Stimulated activated CD4-positive, alpha-beta T cell treated with anti-CD3 and anti-CD28 coated beads, Interleukin-4, amount 100 ng/mL, for 1 hour (primary cell): ENCODE measurements around the gene EPS15.
"Not testable (repeated sequence)": the region's sequence is repeated elsewhere in the genome, so short reads cannot be mapped to it uniquely, and the experiment has no call there.

ENCODE experiments used
- DNase-seq: peaks from one replicate; pipeline ENCODE4 v3.0.0-alpha.2; 2020

The EPS15 gene

GRCh38 chr1:51514733-51515132 is 4.3 kb downstream of the EPS15 start:
- DNase-seq = no peak

GRCh38 chr1:51512606-51513005 is 6.5 kb downstream of the EPS15 start:
- DNase-seq = no peak

GRCh38 chr1:51512120-51512519 is 6.9 kb downstream of the EPS15 start:
- DNase-seq = no peak

DNA sequence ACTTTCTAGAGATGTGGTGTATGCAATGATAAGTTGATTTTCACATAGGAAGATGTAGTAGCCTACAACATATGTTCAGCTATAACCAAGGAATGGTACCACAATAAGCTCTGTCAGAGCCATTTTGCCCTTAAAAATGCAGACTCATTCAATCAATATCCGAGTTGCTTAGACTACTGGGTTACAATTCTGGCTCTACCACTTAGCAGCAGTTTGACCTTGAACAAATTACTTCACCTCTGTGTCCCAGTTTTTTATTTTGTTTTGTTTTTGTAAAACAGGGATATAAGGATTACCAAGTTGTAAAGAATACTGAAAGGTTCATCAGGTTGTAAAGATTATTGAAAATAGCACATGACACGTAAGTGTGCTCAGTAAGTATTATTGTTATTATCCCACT is 9.3 kb downstream of the EPS15 start:
- no peak for DNase-seq

GRCh38 chr1:51506537-51506936 is 12.5 kb downstream of the EPS15 start:
- no peak for DNase-seq

DNA sequence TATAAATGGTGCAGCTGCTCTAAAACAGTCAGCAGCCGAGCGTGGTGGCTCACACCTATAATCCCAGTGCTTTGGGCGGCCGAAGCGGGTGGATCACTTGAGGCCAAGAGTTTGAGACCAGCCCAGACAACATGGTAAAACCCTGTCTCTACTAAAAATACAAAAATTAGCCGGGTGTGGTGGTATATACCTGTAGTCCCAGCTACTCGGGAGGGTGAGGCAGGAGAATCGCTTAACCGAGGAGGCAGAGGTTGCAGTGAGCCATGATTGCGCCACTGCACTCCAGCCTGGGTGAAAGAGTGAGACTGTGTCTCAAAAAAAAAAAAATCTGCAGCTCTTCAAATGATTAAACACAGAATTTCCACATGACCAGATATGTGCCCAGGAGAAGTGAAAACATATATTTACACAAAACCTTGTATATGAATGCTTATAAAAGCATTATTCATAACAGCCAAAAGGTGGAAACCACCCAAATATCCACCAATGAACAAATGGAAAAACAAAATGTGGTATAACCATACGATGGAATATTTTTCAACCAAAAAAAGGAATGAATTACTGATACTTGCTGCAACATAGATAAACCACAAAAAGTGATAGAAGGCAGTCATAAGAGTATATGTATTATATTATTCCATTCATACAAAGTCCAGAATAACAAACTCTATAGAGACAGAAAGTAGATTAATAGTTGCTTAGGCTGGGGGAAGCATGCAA is 14.1 kb downstream of the EPS15 start:
- DNase-seq = peak; percentile 9

- DNase-seq = peak; percentile 32
Measured at GRCh38 chr1:51501218-51501630, 17.8 kb downstream of the EPS15 start.

DNA sequence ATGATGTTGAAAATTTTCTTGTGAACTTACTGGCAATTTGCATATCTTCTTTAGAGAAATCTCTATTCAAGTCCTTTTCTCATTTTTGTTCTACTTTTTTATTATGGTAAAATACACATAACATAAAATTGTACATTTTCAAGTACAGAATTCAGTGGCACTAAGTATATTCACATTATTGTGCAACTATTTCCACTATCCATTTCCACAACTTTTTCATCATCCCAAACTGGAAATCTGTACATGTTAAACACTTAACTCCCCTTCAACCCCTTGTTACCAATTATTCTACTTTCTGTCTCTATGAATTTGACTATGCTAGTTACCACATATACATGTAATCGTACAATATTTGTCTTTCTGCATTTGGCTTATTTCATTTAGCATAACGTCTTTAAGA is 19.4 kb downstream of the EPS15 start:
- no peak for DNase-seq

DNA sequence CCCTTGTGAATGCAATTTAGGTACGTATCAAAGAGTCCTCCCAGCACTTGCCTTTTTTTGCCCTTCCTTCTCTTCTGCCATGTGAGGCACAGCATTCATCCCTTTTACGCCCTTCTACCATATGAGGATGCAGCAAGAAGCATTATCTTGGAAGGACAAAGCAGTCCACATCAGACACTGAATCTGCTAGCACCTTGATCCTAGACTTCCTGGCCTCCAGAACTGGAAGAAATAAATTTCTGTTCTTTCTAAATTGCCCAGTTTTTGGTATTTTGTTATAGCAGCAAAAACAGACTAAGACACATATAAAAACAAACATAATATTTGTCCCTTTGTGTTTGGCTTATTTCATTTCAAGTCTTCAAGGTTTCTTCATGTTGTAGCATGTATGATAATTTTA is 20.1 kb downstream of the EPS15 start:
- no peak for DNase-seq

DNA sequence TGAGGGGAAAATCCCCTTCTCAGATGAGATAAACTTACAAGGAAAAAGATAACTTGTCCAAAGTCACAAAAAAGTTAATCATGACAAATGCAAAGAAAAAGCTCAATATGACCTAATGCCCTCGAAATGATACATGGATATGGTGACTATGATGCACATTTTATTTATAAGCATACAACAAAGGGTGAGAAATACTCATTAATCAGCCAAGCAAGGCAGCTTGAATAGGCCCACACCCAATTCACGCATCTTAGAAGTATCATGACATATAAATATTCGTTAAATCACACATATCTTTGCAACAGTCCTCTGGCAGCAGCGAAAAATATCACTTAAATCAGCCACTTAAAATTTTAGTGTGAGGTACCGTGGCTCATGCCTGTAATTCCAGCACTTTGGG is 21.7 kb downstream of the EPS15 start:
- DNase-seq = no peak

GRCh38 chr1:51494138-51494830 is 24.8 kb downstream of the EPS15 start:
- DNase-seq = no peak

GRCh38 chr1:51491166-51491981 is 27.7 kb downstream of the EPS15 start:
- DNase-seq = no peak

GRCh38 chr1:51489472-51489871 is 29.6 kb downstream of the EPS15 start:
- no peak for DNase-seq

- DNase-seq = no peak
Measured at GRCh38 chr1:51488372-51489050, 30.6 kb downstream of the EPS15 start.

- no peak for DNase-seq
Measured at GRCh38 chr1:51487628-51488027, 31.4 kb downstream of the EPS15 start.

- DNase-seq = no peak
Measured at GRCh38 chr1:51484591-51484990, 34.5 kb downstream of the EPS15 start.

GRCh38 chr1:51482881-51483280 is 36.2 kb downstream of the EPS15 start:
- no peak for DNase-seq

DNA sequence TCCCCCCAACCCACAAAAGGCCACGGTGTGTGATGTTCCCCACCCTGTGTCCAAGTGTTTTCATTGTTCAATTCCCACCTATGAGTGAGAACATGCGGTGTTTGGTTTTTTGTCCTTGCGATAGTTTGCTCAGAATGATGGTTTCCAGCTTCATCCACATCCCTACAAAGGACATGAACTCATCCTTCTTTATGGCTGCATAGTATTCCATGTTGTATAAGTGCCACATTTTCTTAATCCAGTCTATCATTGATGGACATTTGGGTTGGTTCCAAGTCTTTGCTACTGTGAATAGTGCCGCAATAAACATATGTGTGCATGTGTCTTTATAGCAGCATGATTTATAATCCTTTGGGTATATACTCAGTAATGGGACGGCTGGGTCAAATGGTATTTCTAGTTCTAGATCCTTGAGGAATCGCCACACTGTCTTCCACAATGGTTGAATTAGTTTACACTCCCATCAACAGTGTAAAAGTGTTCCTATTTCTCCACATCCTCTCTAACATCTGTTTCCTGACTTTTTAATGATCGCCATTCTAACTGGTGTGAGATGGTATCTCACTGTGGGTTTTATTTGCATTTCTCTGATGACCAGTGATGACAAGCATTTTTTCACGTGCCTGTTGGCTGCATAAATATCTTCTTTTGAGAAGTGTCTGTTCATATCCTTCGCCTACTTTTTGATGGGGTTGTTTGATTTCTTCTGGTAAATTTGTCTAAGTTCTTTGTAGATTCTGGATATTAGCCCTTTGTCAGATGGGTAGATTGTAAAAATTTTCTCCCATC is 44.0 kb downstream of the EPS15 start:
- DNase-seq = not testable (repeated sequence)

DNA sequence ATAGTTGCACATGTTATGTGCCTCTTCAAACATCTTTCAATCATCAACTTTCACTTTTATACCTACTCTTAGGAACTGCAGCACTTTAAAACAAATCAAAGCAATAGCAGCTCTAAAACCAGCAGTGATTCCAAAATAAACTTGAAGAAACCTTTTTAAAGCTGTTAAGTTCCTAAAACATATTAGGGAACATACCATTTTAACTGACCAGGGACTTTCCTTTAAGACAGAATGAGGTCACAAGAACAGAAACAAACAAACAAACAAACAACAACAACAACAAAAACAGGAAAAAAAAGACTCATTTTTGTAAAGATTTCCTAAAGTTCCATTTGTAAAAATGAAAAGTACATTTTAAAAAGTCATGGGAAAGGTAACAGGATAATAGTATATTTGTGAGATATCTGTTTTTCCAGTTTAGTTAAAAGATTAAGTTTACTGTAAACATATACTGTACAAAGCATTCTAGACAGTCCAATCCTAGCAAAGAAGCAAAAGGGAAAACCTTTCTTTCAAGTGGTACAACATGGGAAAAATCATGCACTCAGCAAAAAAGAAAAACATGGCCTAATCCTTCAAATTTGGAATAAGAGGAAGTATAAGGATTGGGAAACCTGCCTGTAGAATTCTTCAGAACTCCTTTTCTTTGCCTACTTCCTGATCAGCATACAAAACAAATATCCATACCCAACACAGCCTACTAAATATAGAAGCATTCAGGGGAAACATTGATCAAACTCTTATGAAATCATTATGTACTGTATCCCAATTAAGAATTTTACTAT is 45.5 kb downstream of the EPS15 start:
- no peak for DNase-seq

GRCh38 chr1:51472359-51472758 is 46.7 kb downstream of the EPS15 start:
- DNase-seq = no peak

DNA sequence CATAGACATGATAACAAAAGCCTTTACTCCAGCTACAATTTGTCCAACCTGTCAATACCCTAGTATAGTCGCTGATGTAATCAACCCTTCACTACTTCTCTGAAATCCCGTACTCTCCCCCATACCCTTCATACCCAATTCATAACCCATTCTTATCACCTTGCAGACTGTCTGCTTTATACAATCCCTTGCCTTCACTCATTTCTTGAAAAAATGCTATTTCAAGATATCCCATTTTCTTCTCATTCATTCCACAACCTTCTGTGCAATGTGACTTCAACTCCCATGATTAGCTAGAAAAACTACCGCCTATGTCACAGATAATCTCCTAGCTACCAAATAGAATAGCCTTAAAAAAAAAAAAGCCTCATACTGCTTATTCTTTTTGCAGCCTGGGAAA is 49.5 kb downstream of the EPS15 start:
- DNase-seq = no peak

- no peak for DNase-seq
Measured at GRCh38 chr1:51464828-51465227, 54.2 kb downstream of the EPS15 start.
